HEK293 (cell line): ENCODE results near the gene LCORL.

ENCODE experiments used
- CTCF ChIA-PET: fragments of 350-600 bp; formaldehyde crosslinking; extraction: SDS; loops from one replicate; lab custom pipeline; 2021; ENCODE audit warnings: antibody characterized with exemption; lab: Yijun Ruan, JAX
- POLR2A ChIA-PET: fragments of 300-600 bp; formaldehyde crosslinking; extraction: SDS; loops from one replicate; lab custom pipeline; 2020; ENCODE audit warnings: antibody characterized with exemption, inconsistent platforms; lab: Yijun Ruan, JAX
- H3K27ac ChIP-seq: fragments of 200-500 bp; sonication (Bioruptor generic); 2 replicates; pipeline ENCODE4 v1.5.1; 2014; ENCODE audit warnings: low read depth, low read length, control low read depth, inconsistent platforms; ENCODE audit errors: extremely low read depth
- H3K36me3 ChIP-seq, 2 experiments: fragments of 200-500 bp in 1 of 2; sonication (Bioruptor generic) in 1 of 2; 1 replicate in 1 of 2; 2 replicates in 1 of 2; pipeline ENCODE4 v1.5.1; 2014 to 2017; ENCODE audit warnings: inconsistent platforms in 2 of 2, low read length in 2 of 2; ENCODE audit not compliant: control insufficient read depth in 2 of 2, insufficient read depth in 1 of 2
- H3K4me1 ChIP-seq: fragments of 200-500 bp; sonication (Bioruptor generic); 2 replicates; pipeline ENCODE4 v1.5.1; 2014; ENCODE audit warnings: mild to moderate bottlenecking, low read length, inconsistent platforms; ENCODE audit not compliant: control insufficient read depth, insufficient read depth
- H3K4me3 ChIP-seq: 2 replicates; pipeline ENCODE4 v1.5.1; 2011; ENCODE audit warnings: low read depth, mild to moderate bottlenecking, control low read depth, low read length, moderate library complexity
- H3K9me3 ChIP-seq: fragments of 200-500 bp; sonication (Bioruptor generic); 2 replicates; pipeline ENCODE4 v1.5.1; 2014; ENCODE audit warnings: low read depth, low read length, inconsistent platforms; ENCODE audit not compliant: control insufficient read depth, insufficient read depth
- ATF2 ChIP-seq: fragments of 450-650 bp; formaldehyde crosslinking; IDR thresholded peaks from 2 replicates; pipeline ENCODE4 v1.5.1; 2016; ENCODE audit warnings: missing biosample characterization, missing genetic modification characterization, low read depth
- GFI1B ChIP-seq: fragments of 450-650 bp; formaldehyde crosslinking; IDR thresholded peaks from 2 replicates; pipeline ENCODE4 v1.5.1; 2016; ENCODE audit warnings: missing biosample characterization, missing genetic modification characterization
- GLI4 ChIP-seq: fragments of 450-650 bp; formaldehyde crosslinking; IDR thresholded peaks from 2 replicates; pipeline ENCODE4 v1.5.1; 2016; ENCODE audit warnings: missing biosample characterization, missing genetic modification characterization
- PRDM1 ChIP-seq: fragments of 450-650 bp; formaldehyde crosslinking; IDR thresholded peaks from 2 replicates; pipeline ENCODE4; 2016; ENCODE audit warnings: missing biosample characterization, missing genetic modification characterization
- PRDM6 ChIP-seq: fragments of 450-650 bp; formaldehyde crosslinking; IDR thresholded peaks from 2 replicates; pipeline ENCODE4 v1.5.1; 2017; ENCODE audit warnings: missing biosample characterization, missing genetic modification characterization
- ZFP41 ChIP-seq: fragments of 450-650 bp; formaldehyde crosslinking; IDR thresholded peaks from 2 replicates; pipeline ENCODE4 v1.5.1; 2016; ENCODE audit warnings: missing biosample characterization, missing genetic modification characterization, borderline replicate concordance
- ZNF10 ChIP-seq: fragments of 450-650 bp; formaldehyde crosslinking; IDR thresholded peaks from 2 replicates; pipeline ENCODE4 v1.5.1; 2017; ENCODE audit warnings: missing biosample characterization, missing genetic modification characterization
- ZNF114 ChIP-seq: fragments of 450-650 bp; formaldehyde crosslinking; IDR thresholded peaks from 2 replicates; pipeline ENCODE4 v1.5.0; 2017; ENCODE audit warnings: missing biosample characterization, missing genetic modification characterization
- ZNF302 ChIP-seq: fragments of 450-650 bp; formaldehyde crosslinking; IDR thresholded peaks from 2 replicates; pipeline ENCODE4 v1.5.1; 2016; ENCODE audit warnings: missing biosample characterization, missing genetic modification characterization, low read depth
- ZNF488 ChIP-seq: fragments of 450-650 bp; formaldehyde crosslinking; IDR thresholded peaks from 2 replicates; pipeline ENCODE4 v1.5.1; 2016; ENCODE audit warnings: missing biosample characterization, missing genetic modification characterization
- ZNF510 ChIP-seq: fragments of 450-650 bp; formaldehyde crosslinking; IDR thresholded peaks from 2 replicates; pipeline ENCODE4 v1.5.1; 2018; ENCODE audit warnings: mild to moderate bottlenecking, missing genetic modification characterization, missing biosample characterization; ENCODE audit not compliant: insufficient replicate concordance
- ZNF544 ChIP-seq: fragments of 450-650 bp; formaldehyde crosslinking; IDR thresholded peaks from 2 replicates; pipeline ENCODE4 v1.5.0; 2017; ENCODE audit warnings: missing biosample characterization, missing genetic modification characterization
- ZNF585B ChIP-seq: fragments of 450-650 bp; formaldehyde crosslinking; IDR thresholded peaks from 2 replicates; pipeline ENCODE4 v1.5.1; 2016; ENCODE audit warnings: missing biosample characterization, missing genetic modification characterization
- ZNF596 ChIP-seq: fragments of 450-650 bp; IDR thresholded peaks from 2 replicates; pipeline ENCODE4 v1.5.0; 2018; ENCODE audit warnings: missing biosample characterization, mild to moderate bottlenecking, missing genetic modification characterization, moderate library complexity
- ZNF639 ChIP-seq: fragments of 450-650 bp; formaldehyde crosslinking; IDR thresholded peaks from 2 replicates; pipeline ENCODE4 v1.5.1; 2016; ENCODE audit warnings: missing biosample characterization, missing genetic modification characterization
- TF ChIP-seq, protein P1 (sequence below): fragments of 450-650 bp; formaldehyde crosslinking; IDR thresholded peaks from 2 replicates; pipeline ENCODE4 v1.5.1; 2016; ENCODE audit warnings: missing biosample characterization, missing genetic modification characterization, borderline replicate concordance
- TF ChIP-seq, protein P2 (sequence below): fragments of 450-650 bp; formaldehyde crosslinking; optimal IDR thresholded peaks from 2 replicates; pipeline ENCODE3; 2016; ENCODE audit warnings: missing biosample characterization, mild to moderate bottlenecking, missing genetic modification characterization
- TF ChIP-seq, protein P3 (sequence below): fragments of 450-650 bp; formaldehyde crosslinking; IDR thresholded peaks from 2 replicates; pipeline ENCODE4 v1.5.1; 2016; ENCODE audit warnings: missing biosample characterization, missing genetic modification characterization

LCORL gene

GRCh38 chr4:17985832-17986231 lies 35.7 kb downstream of the LCORL start (continued):
- TF ChIP-seq ZNF639 (tag by site-specific recombination) (no peak), ZNF585B (tag by site-specific recombination) (no peak), ZNF114 (tag by site-specific recombination) (no peak), ZNF510 (tag by site-specific recombination) (no peak), ATF2 (tag by site-specific recombination) (no peak), GFI1B (tag by site-specific recombination) (no peak), ZNF488 (tag by site-specific recombination) (no peak), PRDM1 (tag by site-specific recombination) (no peak), GLI4 (no peak), ZNF302 (tag by site-specific recombination) (no peak), ZNF596 (tag by site-specific recombination) (no peak)
- TF ChIP-seq, protein P1, sequence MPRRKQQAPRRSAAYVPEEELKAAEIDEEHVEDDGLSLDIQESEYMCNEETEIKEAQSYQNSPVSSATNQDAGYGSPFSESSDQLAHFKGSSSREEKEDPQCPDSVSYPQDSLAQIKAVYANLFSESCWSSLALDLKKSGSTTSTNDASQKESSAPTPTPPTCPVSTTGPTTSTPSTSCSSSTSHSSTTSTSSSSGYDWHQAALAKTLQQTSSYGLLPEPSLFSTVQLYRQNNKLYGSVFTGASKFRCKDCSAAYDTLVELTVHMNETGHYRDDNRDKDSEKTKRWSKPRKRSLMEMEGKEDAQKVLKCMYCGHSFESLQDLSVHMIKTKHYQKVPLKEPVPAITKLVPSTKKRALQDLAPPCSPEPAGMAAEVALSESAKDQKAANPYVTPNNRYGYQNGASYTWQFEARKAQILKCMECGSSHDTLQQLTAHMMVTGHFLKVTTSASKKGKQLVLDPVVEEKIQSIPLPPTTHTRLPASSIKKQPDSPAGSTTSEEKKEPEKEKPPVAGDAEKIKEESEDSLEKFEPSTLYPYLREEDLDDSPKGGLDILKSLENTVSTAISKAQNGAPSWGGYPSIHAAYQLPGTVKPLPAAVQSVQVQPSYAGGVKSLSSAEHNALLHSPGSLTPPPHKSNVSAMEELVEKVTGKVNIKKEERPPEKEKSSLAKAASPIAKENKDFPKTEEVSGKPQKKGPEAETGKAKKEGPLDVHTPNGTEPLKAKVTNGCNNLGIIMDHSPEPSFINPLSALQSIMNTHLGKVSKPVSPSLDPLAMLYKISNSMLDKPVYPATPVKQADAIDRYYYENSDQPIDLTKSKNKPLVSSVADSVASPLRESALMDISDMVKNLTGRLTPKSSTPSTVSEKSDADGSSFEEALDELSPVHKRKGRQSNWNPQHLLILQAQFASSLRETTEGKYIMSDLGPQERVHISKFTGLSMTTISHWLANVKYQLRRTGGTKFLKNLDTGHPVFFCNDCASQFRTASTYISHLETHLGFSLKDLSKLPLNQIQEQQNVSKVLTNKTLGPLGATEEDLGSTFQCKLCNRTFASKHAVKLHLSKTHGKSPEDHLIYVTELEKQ (tag by site-specific recombination): no peak

GRCh38 chr4:17981063-17981462 lies 40.5 kb downstream of the LCORL start:
- TF ChIP-seq, protein P2, sequence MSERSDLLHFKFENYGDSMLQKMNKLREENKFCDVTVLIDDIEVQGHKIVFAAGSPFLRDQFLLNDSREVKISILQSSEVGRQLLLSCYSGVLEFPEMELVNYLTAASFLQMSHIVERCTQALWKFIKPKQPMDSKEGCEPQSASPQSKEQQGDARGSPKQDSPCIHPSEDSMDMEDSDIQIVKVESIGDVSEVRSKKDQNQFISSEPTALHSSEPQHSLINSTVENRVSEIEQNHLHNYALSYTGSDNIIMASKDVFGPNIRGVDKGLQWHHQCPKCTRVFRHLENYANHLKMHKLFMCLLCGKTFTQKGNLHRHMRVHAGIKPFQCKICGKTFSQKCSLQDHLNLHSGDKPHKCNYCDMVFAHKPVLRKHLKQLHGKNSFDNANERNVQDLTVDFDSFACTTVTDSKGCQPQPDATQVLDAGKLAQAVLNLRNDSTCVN (tag by site-specific recombination): no peak
- ChIA-PET POLR2A (no interaction called here), CTCF (no interaction called here)
- Histone ChIP-seq H3K4me3 (no peak overlapping the region), H3K4me1 (no peaks in the 10 kb centered on the region), H3K36me3 (no peaks in the 10 kb centered on the region), H3K27ac (no peak overlapping the region), H3K9me3 (no peaks in the 10 kb centered on the region)

DNA sequence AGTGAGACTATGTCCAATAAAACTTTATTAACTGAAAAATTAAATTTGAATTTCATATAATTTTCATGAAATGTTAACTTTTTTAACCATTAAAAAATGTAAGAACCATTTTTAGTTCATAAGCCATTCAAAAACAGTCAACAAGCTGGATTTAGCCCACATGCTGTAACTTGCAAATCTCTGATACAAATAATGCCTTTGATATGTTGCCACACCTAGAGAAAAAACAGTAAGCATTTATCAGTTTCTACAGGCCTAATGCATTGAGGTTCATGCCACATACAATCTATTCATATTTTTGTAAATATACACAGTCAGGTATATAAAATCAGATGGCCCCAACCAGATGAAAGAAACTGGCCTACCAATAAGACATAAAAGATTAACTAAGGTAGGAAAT lies 52.8 kb downstream of the LCORL start:
- ChIA-PET POLR2A (no interaction called here), CTCF (no interaction called here)
- no peaks in the 10 kb centered on the region for H3K36me3 ChIP-seq
- H3K4me1 ChIP-seq: no peaks in the 10 kb centered on the region
- H3K27ac ChIP-seq: no peak overlapping the region
- no peaks in the 10 kb centered on the region for H3K9me3 ChIP-seq
- H3K4me3 ChIP-seq: no peak overlapping the region
- TF ChIP-seq ZNF10 (tag by site-specific recombination) (no peak), ZFP41 (tag by site-specific recombination) (no peak), PRDM6 (tag by site-specific recombination) (no peak), ZNF544 (no peak)
- TF ChIP-seq, protein P3, sequence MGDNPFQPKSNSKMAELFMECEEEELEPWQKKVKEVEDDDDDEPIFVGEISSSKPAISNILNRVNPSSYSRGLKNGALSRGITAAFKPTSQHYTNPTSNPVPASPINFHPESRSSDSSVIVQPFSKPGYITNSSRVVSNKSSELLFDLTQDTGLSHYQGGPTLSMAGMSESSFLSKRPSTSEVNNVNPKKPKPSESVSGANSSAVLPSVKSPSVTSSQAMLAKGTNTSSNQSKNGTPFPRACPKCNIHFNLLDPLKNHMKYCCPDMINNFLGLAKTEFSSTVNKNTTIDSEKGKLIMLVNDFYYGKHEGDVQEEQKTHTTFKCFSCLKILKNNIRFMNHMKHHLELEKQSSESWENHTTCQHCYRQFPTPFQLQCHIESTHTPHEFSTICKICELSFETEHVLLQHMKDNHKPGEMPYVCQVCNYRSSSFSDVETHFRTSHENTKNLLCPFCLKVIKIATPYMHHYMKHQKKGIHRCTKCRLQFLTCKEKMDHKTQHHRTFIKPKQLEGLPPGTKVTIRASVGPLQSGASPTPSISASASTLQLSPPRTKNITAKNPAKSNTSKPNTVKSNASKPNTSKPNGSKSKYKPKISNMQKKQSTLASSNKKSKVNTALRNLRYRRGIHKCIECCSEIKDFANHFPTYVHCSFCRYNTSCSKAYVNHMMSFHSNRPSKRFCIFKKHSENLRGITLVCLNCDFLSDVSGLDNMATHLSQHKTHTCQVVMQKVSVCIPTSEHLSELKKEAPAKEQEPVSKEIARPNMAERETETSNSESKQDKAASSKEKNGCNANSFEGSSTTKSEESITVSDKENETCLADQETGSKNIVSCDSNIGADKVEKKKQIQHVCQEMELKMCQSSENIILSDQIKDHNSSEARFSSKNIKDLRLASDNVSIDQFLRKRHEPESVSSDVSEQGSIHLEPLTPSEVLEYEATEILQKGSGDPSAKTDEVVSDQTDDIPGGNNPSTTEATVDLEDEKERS: no peak
